DMS79 (cell line): Measurements from ENCODE around the gene ZNF276.
A peak's percentile ranks its signal among the peaks of the same experiment; 100 is the strongest.
"Not testable (repeated sequence)": the region's sequence is repeated elsewhere in the genome, so short reads cannot be mapped to it uniquely, and the experiment has no call there.

Experiments
- DNase-seq: peaks from one replicate; lab custom pipeline; 2025; lab: John Stamatoyannopoulos, UW

The ZNF276 gene, protein sequence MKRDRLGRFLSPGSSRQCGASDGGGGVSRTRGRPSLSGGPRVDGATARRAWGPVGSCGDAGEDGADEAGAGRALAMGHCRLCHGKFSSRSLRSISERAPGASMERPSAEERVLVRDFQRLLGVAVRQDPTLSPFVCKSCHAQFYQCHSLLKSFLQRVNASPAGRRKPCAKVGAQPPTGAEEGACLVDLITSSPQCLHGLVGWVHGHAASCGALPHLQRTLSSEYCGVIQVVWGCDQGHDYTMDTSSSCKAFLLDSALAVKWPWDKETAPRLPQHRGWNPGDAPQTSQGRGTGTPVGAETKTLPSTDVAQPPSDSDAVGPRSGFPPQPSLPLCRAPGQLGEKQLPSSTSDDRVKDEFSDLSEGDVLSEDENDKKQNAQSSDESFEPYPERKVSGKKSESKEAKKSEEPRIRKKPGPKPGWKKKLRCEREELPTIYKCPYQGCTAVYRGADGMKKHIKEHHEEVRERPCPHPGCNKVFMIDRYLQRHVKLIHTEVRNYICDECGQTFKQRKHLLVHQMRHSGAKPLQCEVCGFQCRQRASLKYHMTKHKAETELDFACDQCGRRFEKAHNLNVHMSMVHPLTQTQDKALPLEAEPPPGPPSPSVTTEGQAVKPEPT

DNA sequence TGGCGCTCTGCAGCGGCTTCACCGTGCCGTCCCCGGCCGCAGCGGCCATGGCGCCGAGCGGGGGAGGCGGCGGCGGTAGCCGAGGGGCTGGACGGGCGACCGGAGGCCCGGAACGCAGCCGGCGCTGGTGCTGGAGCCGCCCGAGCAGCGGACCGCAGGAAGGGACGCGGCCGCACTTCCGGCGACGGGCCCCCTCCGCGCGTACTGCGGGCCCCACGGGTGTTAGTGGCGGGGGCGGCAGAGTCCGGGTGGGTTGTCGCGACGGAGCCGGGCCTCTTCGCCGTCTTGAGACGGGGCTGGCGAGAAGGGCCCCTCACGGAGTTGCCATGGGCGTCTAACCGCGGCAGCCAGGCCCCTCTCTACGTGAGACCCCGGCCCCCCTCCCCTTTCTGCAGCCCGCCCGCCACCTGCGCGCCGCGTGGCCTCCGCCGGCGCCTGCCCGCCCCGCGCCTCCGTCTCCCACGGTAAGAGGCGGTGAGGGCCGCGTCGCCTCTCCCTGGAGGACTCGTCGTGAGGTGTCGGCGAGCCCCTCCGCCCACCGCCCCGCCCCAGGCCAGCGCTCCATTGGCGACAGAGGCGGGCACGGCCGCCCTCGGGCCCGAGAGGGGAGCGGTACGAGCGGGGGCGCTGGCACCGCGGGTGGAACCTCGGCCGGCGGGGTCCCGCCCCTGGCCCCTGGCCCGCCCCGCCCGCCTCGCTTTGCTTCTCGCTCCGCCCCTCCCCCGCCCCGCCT, at the start of gene ZNF276, which contains the start of gene VPS9D1:
TSS of gene ZNF276 (plus strand) at position 725 of the 733 bp plus-strand sequence. CDS start 104 bp downstream, outside the sequence.
TSS of gene VPS9D1 (minus strand) at position 86 of the 733 bp plus-strand sequence. CDS start at position 49, 37 bp downstream.
- peak; percentile 47 for DNase-seq

DNA sequence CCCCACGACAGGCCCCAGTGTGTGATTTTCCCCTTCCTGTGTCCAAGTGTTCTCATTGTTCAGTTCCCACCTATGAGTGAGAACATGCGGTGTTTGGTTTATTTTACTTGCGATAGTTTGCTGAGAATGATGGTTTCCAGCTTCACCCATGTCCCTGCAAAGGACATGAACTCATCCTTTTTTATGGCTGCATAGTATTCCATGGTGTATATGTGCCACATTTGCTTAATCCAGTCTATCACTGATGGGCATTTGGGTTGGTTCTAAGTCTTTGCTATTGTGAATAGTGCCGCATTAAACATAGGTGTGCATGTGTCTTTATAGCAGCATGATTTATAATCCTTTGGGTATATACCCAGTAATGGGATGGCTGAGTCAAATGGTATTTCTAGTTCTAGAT, 49.8 kb upstream of the ZNF276 start:
- not testable (repeated sequence) for DNase-seq

DNA sequence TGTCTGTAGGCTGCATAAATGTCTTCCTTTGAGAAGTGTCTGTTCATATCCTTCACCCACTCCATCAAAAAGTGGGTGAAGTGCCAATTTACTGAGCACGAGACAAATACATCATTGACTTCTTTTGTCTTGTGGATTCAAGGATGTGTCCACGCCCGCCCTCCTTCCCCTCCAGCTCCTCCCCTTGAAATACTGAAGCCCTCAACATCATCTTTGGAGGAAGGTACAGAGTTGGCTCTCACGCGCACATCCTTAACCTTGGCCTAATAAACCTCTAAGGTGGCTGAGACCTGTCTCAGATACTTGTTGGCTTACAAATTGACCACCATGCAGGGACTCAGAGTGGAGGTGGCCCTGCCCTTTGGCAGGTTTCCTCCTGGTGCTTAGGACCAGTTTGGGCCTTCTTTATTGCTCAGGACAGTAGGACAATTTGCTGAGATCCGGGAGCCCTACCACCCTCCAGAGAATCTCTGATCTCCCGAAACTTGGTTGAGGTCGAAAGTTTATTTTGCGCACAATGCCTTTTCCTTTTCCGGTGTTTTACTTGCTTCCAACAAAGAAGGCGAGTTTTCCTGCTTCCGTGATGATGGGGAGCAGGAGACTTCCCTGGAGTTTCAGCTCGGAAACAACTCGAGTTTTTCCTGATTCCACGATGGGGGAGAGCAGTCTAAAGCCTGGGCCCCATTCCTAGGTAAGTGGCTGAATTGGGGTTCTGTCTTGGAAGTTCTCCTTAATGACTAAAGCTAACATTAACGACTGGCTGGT, 49.0 kb upstream of the ZNF276 start:
- DNase-seq: no peak

DNA sequence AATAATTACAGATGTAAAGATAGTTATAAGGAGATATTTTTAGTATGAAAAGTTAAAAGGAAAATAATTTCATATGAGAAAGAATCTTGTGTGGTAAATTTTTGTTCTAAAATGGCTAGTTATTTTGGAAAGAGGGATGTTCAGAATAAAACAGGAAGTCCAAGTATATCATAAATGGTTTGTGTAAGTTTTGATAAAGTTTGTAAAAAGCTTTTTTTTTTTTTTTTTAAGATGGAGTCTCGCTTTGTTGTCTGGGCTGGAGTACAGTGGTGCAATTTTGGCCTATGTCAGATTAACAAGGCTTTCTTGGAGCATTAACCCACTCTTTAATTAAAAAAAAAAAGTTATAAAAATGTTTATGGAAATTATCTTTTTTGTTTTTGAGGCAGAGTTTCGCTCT, 43.1 kb upstream of the ZNF276 start:
- DNase-seq: no peak

DNA sequence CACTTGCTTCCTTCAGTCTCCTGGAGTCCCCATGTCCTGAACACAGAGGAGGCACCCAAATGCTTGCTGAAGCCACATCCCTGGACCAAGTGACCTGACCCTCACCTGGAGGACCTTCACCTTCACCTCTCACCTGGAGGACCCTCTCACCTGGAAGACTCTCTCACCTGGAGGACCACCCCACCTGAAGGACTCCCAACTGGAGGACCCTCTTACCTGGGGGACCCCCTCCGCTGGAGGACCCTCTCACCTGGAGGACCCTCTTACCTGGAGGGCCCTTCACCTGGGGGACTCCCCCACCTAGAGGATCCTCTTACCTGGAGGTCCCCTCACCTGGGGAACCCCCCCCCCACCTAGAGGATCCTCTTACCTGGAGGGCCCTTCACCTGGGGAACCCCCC, 35.4 kb upstream of the ZNF276 start:
- DNase-seq: no peak

DNA sequence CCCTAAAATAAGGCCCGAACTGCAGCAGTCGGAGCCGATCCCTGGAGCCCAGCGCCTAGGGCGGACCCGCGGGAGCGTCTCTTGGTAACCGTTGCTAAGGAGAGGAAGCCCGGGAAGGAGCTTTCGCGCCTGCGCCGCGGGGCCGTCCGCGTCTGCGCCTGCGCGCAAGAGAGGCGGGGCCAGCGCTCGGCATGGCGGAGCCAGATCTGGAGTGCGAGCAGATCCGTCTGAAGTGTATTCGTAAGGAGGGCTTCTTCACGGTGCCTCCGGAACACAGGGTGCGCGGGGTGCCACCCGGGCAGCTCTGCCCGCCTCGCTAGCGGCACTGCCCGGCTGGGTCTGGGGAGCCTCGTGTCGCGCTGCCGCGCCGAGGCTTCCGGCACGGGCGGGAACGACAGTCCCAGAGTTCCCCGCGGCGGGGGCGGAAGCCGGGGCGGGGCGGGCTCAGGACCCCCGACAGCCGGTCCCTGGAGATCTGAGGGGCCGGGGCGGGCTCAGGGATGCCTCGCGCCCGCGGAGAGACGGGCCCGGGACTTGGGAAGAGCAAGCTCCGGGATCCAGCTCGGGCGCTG, 34.7 kb upstream of the ZNF276 start, which contains the start of gene CDK10:
TSS of gene CDK10 (plus strand) at position 170 of the 572 bp plus-strand sequence. CDS start at position 192, 22 bp downstream.
- peak; percentile 34 for DNase-seq

DNA sequence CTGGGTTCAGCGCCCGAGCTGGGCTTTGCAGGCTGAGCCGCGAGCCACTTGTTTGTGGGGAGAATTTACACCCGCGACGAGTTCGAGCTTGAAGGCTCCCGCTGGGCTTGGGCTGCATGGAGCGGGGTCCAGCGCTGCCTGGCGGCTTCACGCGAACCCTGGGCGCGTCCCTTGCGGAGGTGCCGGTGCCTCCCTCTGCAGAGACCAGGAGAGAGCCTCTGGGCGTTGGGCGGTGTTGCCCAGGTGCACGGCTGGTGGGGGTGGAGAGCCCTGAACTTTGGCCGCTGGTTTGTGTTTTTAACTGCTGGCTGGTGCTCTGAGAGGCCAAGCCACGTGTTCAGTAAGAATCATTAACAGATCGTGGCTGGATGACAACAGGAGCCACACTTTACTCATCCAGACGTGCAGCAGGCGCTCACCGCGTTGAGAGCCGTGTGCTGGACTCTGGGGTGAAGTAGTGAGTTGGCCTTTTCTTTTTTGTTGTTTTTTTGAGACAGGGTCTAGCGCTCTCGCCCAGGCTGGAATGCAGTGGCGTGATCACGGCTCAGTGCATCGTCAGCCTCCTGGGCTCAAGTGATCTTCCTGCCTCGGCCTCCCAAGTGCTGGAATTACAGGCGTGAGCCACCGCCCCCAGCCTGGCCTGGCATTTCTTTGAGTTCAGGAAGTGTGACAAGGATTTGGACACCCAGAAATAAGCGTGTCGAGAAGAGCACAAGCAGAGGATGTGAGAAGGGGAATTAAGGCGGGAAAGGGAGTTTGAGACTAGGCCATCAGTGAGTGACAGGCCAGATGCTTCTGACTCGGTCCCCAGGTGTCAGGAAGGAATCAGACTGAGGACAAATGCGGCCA, 34.0 kb upstream of the ZNF276 start:
- peak; percentile 7 for DNase-seq

DNA sequence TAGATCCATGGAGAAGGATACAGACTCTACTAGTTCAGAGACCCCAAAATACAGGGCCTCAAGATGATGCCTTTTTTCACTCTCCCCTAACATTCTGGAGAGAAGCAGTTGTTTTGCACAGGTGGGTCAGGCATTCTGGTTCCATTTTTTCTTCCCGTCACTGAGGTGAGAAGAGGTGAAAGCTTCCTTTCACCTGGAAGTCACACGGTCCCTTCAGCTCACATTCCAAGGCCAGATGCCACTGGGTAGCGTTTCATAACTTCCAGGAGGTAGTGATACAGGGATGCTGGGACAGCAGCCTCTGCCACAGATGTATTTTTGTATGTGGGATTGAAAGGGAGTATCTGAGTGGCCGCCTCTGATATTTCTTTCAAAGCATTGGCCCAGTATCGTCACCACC, 32.9 kb upstream of the ZNF276 start:
- no peak for DNase-seq

DNA sequence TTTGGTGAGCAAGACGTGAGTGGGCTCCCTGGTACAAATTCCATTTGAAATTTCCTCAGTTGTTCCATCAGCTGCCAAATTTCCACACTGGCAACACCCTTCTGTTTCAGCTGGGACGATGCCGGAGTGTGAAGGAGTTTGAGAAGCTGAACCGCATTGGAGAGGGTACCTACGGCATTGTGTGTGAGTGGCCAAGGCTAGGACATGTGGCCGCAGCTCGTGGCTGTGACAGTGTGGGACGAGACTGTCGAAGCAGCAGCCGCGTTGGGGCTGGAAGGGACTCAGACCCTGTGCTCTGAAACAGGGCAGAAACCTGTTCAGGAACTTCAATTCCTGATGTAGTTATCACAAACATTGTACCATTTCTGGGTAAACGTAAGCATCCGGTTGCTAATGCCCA, 32.2 kb upstream of the ZNF276 start:
- no peak for DNase-seq

DNA sequence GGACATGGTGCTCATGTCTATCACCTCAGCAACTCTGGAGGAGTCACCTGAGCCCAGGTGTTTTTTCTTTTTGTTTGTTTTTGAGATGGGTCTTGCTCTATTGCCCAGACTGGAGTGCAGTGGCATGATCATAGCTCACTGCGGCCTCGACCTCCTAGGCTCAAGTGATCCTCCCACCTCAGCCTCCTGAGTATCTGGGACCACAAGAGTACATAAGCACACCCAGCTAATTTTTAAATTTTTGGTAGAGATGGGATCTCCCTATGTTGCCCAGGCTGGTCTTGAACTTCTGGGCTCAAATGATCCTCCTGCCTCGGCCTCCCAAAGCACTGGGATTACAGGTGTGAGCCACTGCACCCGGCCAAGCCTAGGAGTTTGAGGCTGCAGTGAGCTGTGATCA, 31.7 kb upstream of the ZNF276 start:
- DNase-seq: not testable (repeated sequence)

DNA sequence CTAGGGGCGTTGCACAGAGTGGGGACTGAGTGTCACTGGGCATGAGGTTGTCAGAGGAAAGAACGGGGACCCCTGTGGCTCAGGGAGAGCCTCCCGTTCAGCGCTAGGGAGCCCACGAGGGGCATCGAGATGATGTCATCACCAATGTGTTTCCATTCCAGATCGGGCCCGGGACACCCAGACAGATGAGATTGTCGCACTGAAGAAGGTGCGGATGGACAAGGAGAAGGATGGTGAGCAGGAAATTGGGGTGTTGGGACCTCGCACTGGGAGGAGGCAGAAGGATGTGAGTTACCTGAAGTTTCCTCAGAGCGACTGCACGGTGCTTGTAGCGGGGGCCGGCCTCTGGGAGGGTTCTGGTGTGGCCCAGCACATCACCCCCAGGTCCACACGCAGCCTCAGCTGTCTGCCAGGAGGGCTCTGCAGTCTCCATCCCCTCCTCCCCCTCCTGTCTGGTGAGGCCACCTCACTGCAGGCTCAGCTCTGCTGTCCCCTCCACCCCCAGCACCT, 30.9 kb upstream of the ZNF276 start:
- DNase-seq: no peak

DNA sequence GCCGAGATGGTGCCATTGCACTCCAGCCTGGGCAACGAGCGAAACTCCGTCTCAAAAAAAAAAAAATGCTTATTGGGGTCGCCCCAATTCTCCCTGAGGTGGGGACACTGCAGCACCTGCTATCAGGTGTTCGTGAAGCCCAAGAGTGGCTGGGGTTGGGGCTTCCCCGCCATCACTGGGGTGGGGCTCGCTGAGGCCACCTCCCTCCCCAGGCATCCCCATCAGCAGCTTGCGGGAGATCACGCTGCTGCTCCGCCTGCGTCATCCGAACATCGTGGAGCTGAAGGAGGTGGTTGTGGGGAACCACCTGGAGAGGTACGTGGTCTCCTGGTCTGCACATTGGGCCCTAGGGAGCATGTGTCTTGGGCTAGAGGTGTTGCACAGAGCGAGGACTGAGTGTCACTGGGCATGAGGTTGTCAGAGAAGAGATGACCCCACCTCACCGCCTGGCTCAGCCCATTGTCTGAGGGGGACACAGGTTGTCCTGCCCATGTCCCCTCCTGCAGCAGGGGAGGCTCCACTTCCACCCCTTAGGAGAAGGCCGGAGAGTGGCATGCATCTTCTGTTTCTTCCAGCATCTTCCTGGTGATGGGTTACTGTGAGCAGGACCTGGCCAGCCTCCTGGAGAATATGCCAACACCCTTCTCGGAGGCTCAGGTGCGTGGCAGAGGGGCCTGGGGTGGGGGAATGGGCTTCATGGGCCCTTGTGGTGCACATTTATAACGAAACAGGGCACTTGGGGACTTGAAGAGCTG, 29.9 kb upstream of the ZNF276 start:
- no peak for DNase-seq

DNA sequence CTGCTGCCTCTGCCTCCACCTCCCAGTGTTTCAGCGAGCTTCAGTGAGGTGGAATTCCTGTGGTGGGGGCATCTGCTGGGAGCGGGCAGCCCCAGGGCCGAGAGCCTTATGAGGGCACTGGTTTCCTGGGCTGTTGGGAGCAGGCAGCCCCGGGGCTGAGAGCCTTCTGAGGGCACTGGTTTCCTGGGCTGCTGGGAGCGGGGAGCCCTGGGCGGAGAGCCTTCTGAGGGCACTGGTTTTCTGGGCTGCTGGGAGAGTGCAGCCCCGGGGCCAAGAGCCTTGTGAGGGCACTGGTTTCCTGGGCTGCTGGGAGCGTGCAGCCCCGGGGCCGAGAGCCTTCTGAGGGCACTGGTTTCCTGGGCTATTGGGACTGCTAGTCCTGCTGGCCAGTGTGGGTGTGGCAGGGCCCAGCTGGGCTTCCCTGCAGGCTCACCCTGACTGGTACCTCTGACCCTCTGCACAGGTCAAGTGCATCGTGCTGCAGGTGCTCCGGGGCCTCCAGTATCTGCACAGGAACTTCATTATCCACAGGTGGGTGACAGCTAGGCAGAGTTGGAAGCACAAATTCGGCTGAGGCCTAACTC, 29.3 kb upstream of the ZNF276 start:
- no peak for DNase-seq

DNA sequence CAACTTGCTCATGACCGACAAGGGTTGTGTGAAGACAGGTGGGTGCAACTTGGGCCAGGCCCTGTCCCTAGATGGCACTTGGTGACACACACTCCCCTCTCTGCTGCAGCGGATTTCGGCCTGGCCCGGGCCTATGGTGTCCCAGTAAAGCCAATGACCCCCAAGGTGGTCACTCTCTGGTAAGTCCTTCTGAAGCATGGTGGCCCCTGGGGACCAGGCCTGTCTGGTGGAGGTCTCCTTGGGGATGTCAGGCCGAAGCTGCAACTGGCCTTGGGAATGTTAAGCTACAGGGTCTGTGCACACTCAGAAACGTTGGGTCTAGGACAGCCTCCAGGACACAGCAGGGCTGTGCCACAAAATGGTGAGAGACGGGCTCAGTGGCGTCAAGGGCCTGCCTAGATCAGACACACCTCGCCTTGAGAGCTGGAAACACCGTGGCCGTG, 28.0 kb upstream of the ZNF276 start:
- no peak for DNase-seq

DNA sequence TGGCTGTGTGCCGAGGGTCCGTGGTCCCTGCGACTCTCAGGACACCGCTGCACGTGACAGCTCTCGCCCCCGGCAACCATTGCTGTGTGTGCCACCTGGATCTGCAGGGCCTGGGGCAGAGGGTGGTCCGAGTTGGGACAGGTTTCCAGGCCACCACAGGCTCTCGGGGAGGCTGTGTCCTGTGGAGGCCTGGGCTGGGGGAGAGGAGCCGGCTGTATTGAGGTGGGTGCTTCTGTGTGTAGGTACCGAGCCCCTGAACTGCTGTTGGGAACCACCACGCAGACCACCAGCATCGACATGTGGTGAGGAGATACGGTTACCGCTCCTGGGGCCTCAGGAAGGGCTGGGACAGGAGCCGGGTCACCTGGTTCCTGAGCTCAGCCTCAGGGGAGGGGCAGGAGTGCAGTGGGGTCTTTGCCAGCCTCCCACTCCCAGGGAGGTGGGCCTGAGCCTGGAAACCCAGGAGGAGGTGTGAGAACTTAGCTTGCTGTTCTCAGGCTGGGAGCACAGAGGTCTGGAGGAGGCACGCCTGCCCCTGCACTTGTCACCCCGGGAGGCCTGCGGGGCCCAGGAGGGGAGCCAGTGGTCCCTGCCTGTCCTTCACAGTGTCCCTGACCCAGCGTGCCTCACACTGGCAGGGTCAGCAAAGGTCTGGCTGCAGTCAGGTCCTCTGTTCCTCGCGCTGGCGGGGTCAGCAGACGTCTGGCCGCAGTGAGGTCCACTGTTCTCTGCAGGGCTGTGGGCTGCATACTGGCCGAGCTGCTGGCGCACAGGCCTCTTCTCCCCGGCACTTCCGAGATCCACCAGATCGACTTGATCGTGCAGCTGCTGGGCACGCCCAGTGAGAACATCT, 27.2 kb upstream of the ZNF276 start:
- no peak for DNase-seq

DNA sequence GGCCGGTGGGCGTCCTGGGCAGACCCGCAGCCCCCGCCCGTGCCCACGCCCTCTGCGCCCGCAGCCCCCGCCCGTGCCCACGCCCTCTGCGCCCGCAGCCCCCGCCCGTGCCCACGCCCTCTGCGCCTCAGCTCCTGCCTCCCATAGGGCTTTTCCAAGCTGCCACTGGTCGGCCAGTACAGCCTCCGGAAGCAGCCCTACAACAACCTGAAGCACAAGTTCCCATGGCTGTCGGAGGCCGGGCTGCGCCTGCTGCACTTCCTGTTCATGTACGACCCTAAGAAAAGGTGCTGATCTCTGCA, 26.6 kb upstream of the ZNF276 start:
- not testable (repeated sequence) for DNase-seq

DNA sequence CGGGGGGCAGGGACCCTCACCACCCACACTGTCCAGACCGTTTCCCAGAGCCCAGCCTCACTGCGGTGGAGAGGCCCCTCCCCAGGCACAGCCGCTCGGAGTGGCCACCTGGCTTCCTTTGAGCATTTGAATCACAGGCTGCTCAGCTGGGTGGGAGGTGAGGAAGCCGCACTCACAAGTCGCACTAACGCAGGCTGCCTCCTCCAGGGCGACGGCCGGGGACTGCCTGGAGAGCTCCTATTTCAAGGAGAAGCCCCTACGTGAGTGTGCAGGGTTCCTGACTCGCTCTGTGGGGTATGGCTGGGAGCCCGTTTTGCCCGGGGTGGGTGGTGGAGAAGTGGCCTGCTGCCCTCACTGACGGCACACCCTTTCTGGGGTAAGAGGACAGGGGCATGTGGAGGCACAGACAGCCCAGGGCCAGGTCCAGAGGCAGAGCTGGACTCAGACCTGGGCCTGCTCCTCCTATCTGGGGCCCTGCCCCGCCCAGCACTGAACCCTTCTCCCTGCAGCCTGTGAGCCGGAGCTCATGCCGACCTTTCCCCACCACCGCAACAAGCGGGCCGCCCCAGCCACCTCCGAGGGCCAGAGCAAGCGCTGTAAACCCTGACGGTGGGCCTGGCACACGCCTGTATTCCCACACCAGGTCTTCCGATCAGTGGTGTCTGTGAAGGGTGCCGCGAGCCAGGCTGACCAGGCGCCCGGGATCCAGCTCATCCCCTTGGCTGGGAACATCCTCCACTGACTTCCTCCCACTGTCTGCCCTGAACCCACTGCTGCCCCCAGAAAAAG, 26.1 kb upstream of the ZNF276 start:
- no peak for DNase-seq
